Thyroid gland (tissue), 4 donors: ENCODE results near the gene TUBB2B. TPM values are rescaled to one million over a fixed set of nuclear protein-coding genes. Genes with fewer than 3 reads are reported as not detected.

Experiments used
- DNase-seq, 2 donors: peaks; one replicate each; pipeline ENCODE4 v3.0.0-alpha.2; 2019
- H3K27ac ChIP-seq, 3 donors: fragments of 200-600 bp; sonication (generic); 1 replicate in 2 of 3; 2 replicates in 1 of 3; pipeline ENCODE4 v1.5.1; 2016 to 2019; ENCODE audit warnings: mild to moderate bottlenecking in 1 of 3, moderate library complexity in 1 of 3
- H3K27me3 ChIP-seq: fragments of 200-600 bp; sonication (generic); one replicate; pipeline ENCODE4 v1.5.1; 2019
- H3K36me3 ChIP-seq, 2 donors: fragments of 200-600 bp; sonication (generic); one replicate each; pipeline ENCODE4 v1.5.1; 2016 to 2019
- H3K4me1 ChIP-seq, 2 donors: fragments of 200-600 bp; sonication (generic); one replicate each; pipeline ENCODE4 v1.5.1; 2017 to 2019
- H3K4me3 ChIP-seq, 3 donors: fragments of 200-600 bp; sonication (generic); replicated peaks in 1 of 3; 1 replicate in 2 of 3; 2 replicates in 1 of 3; pipeline ENCODE4 v1.5.1; 2016; ENCODE audit warnings: mild to moderate bottlenecking in 1 of 3
- H3K9me3 ChIP-seq: fragments of 200-600 bp; sonication (generic); one replicate; pipeline ENCODE4 v1.5.1; 2017
- POLR2A ChIP-seq, 2 donors: fragments of 450-650 bp; IDR thresholded peaks; one replicate each; pipeline ENCODE4 v1.6.1; 2017; ENCODE audit warnings: antibody characterized with exemption in 2 of 2, mild to moderate bottlenecking in 2 of 2, moderate library complexity in 1 of 2
- WGBS, 2 donors: methylation state at CpG; one replicate each; pipeline ENCODE4 v1.1.5; 2017; 5-methylcytosine and 5-hydroxymethylcytosine counted together
- intact Hi-C: fragments of 100-400 bp; cut with DNase I; formaldehyde crosslinking; loops from one replicate; pipeline ENCODE4 v1.15.1; 2023
- total RNA-seq, 4 donors: library from RNA; depleted of rRNA; stranded (reverse); fragments of >200 nt; gene quantifications; one replicate each; pipeline ENCODE4 v1.2.3, GENCODE V29; 2016
- TF ChIP-seq, protein P1 (sequence below), 6 experiments: fragments of 200-600 bp in 3 of 6; fragments of 450-650 bp in 3 of 6; sonication (generic) in 3 of 6; IDR thresholded peaks; one replicate each; pipeline ENCODE4 v1.5.1; 2016 to 2019; ENCODE audit warnings: antibody characterized with exemption in 6 of 6, mild to moderate bottlenecking in 2 of 6, inconsistent platforms in 1 of 6, moderate library complexity in 1 of 6

Gene TUBB2B
- total RNA-seq, 4 donors from 2014 or later = 1.1 to 6.1 (median 3.5) TPM; not detected in 1

- no peaks in the 10 kb centered on the region for H3K9me3 ChIP-seq
- no peak overlapping the region for H3K27ac ChIP-seq
- DNase-seq = peak in 1 of 2 donors; percentile 45
- intact Hi-C loops = no loop called here
- no peaks in the 10 kb centered on the region for H3K36me3 ChIP-seq
- WGBS, 2 donors = 3 to 4% methylated on average over 46 to 52 of the region's 62 CpGs
- peaks cover 15% of the 10 kb centered on the region for H3K27me3 ChIP-seq
- no peak for TF ChIP-seq POLR2A (IDR thresholded peaks at IDR 0.05)
- TF ChIP-seq, protein P1, sequence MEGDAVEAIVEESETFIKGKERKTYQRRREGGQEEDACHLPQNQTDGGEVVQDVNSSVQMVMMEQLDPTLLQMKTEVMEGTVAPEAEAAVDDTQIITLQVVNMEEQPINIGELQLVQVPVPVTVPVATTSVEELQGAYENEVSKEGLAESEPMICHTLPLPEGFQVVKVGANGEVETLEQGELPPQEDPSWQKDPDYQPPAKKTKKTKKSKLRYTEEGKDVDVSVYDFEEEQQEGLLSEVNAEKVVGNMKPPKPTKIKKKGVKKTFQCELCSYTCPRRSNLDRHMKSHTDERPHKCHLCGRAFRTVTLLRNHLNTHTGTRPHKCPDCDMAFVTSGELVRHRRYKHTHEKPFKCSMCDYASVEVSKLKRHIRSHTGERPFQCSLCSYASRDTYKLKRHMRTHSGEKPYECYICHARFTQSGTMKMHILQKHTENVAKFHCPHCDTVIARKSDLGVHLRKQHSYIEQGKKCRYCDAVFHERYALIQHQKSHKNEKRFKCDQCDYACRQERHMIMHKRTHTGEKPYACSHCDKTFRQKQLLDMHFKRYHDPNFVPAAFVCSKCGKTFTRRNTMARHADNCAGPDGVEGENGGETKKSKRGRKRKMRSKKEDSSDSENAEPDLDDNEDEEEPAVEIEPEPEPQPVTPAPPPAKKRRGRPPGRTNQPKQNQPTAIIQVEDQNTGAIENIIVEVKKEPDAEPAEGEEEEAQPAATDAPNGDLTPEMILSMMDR (IDR thresholded peaks at IDR 0.05) = no peak
- H3K4me1 ChIP-seq = peaks cover 44 to 47% of the 10 kb centered on the region in 2 donors
- no peak overlapping the region for H3K4me3 ChIP-seq
Observed at GRCh38 chr6:3228771-3229565, 1.5 kb upstream of the TUBB2B start.

DNA sequence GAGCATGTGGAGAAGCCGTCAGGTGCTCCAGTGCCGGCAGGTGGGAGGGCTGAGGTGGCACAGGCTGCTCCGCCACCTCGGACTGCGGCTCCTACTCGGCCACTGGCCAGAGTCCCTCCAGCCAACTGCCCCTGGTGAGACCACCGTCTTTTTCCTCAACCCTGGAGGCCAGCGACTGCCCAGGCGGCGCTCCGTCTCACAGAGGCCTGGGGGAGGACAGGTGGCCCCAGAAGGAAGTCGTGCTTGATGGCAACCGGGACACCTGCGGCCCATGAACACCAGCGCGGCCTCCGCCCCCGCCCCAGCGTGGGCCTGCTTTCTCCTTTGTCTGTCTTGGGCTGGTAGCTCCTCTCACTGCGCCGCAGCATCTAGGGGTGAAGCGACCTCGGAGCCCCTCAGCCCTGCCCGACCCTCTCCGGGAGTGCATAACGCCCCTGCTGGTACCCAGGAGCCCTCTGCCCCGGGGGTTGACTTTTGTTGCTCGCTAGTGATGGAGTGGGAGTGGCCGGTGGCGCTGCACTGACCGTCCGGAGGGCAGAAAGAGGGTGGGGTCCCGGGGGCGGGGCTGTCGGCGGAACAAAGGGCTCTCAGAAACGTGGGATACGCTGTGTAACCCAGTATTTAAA lies 706 bp upstream of the TUBB2B start:
- DNase-seq = peak in 1 of 2 donors; percentile 33
- Histone ChIP-seq H3K4me1 (peaks cover 44 to 47% of the 10 kb centered on the region in 2 donors), H3K27me3 (peaks cover 15% of the 10 kb centered on the region), H3K9me3 (no peaks in the 10 kb centered on the region), H3K36me3 (no peaks in the 10 kb centered on the region), H3K27ac (no peak overlapping the region), H3K4me3 (peak overlapping the region in 1 of 3 donors; percentile 18)
- TF ChIP-seq, protein P1 (IDR thresholded peaks at IDR 0.05) = no peak
- no peak for TF ChIP-seq POLR2A (IDR thresholded peaks at IDR 0.05)
- 2 to 3% methylated on average over 13 to 26 of the region's 38 CpGs for WGBS, 2 donors
- intact Hi-C loops = no loop called here

- H3K9me3 ChIP-seq = no peaks in the 10 kb centered on the region
- TF ChIP-seq, protein P1 (IDR thresholded peaks at IDR 0.05) = no peak
- peak; percentile 42 to 60 for DNase-seq
- 5 to 7% methylated on average over 23 to 47 of the region's 54 CpGs for WGBS, 2 donors
- intact Hi-C loops = no loop called here
- H3K27ac ChIP-seq = no peak overlapping the region
- peaks cover 15% of the 10 kb centered on the region for H3K27me3 ChIP-seq
- H3K4me1 ChIP-seq = peaks cover 45 to 47% of the 10 kb centered on the region in 2 donors
- no peaks in the 10 kb centered on the region for H3K36me3 ChIP-seq
- H3K4me3 ChIP-seq = peak overlapping the region in 2 of 3 donors; percentile 18 to 21
Observed at GRCh38 chr6:3226481-3227362, 731 bp downstream of the TUBB2B start.

DNA sequence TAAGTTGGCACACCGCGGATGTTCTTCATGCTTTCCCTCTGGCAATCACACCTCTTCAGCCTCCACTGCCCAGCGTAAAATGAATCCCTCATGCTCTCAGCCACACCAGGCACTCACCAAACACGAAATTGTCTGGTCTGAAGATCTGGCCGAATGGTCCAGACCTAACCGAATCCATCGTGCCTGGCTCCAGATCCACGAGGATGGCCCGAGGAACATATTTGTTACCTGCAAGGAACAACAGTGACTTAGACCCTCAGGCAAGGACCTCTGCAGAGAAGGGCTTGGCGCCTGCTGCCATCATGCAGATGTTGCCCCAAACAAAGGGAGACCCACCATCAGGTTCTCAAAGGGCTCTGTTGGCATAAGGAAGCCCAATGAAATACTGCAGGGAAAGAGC lies 1.4 kb downstream of the TUBB2B start:
- H3K4me3 ChIP-seq = no peak overlapping the region
- no peak for TF ChIP-seq POLR2A (IDR thresholded peaks at IDR 0.05)
- TF ChIP-seq, protein P1 (IDR thresholded peaks at IDR 0.05) = no peak
- intact Hi-C loops = no loop called here
- no peaks in the 10 kb centered on the region for H3K36me3 ChIP-seq
- peaks cover 38 to 41% of the 10 kb centered on the region in 2 donors for H3K4me1 ChIP-seq
- WGBS, 2 donors = 95 to 96% methylated on average over 10 of the region's 10 CpGs
- H3K27ac ChIP-seq = no peak overlapping the region
- no peaks in the 10 kb centered on the region for H3K9me3 ChIP-seq
- H3K27me3 ChIP-seq = peaks cover 15% of the 10 kb centered on the region
- DNase-seq = no peak
